ENCODE measurements around the gene POLD2.

Gene POLD2

DNA sequence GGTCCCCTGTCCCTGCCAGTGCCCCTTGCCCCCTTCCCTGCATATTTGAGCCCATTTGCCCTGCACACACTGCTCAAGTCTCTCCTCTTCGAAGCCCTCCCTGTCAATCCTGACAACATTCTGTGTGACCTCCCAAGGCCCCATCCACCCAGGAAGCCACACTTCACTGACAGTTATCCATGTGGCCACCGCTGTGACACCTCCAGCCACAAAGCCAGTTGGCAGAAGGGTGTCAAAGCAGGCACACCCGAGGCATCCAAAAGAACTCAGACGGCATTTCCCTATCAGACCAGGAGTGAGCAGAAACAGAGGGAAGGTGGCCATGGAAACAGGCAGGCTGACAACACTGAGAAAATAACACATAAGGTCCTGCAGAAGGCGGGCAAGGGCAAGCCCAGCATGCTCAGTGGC lies 45.7 kb downstream of the POLD2 start:
- H3K4me1 ChIP-seq (ENCODE audit: control insufficient read depth, low read depth, low read length): no peaks in the 10 kb centered on the region
- H3K27ac ChIP-seq (ENCODE audit: low read length): no peak overlapping the region
- H3K9me3 ChIP-seq (ENCODE audit: control insufficient read depth, low read depth, low read length): no peaks in the 10 kb centered on the region
- no peak overlapping the region for H3K9ac ChIP-seq (ENCODE audit: low read length)
- H3K36me3 ChIP-seq (ENCODE audit: control insufficient read depth, low read depth, low read length): peaks cover 41% of the 10 kb centered on the region
- H3K27me3 ChIP-seq (ENCODE audit: control insufficient read depth, insufficient read depth, low read length): no peaks in the 10 kb centered on the region
- no peak overlapping the region for H3K4me3 ChIP-seq (ENCODE audit: low read length)

DNA sequence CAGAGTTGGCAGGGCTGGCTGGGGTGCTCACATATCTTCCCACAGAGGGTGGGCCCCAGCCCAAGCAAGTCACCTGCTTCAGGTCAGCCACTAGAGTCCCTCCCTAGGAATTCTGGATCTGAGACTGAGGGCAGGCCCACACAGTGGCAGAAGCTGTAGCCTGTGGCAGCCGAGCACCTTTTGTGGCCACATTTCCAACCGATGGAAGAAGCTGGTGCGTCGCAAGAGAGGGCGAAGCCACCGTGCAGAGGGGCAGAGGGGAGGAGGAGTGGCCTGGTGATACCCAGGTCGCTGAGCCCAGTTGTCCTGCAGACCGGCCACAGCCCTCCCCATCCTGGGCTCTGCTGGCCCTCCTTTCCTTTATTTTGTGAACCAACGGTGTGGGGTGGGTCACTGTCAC lies 46.3 kb downstream of the POLD2 start:
- no peaks in the 10 kb centered on the region for H3K4me1 ChIP-seq (ENCODE audit: control insufficient read depth, low read depth, low read length)
- H3K4me3 ChIP-seq (ENCODE audit: low read length): no peak overlapping the region
- H3K27ac ChIP-seq (ENCODE audit: low read length): no peak overlapping the region
- no peaks in the 10 kb centered on the region for H3K9me3 ChIP-seq (ENCODE audit: control insufficient read depth, low read depth, low read length)
- peaks cover 41% of the 10 kb centered on the region for H3K36me3 ChIP-seq (ENCODE audit: control insufficient read depth, low read depth, low read length)
- H3K9ac ChIP-seq (ENCODE audit: low read length): no peak overlapping the region
- H3K27me3 ChIP-seq (ENCODE audit: control insufficient read depth, insufficient read depth, low read length): no peaks in the 10 kb centered on the region

DNA sequence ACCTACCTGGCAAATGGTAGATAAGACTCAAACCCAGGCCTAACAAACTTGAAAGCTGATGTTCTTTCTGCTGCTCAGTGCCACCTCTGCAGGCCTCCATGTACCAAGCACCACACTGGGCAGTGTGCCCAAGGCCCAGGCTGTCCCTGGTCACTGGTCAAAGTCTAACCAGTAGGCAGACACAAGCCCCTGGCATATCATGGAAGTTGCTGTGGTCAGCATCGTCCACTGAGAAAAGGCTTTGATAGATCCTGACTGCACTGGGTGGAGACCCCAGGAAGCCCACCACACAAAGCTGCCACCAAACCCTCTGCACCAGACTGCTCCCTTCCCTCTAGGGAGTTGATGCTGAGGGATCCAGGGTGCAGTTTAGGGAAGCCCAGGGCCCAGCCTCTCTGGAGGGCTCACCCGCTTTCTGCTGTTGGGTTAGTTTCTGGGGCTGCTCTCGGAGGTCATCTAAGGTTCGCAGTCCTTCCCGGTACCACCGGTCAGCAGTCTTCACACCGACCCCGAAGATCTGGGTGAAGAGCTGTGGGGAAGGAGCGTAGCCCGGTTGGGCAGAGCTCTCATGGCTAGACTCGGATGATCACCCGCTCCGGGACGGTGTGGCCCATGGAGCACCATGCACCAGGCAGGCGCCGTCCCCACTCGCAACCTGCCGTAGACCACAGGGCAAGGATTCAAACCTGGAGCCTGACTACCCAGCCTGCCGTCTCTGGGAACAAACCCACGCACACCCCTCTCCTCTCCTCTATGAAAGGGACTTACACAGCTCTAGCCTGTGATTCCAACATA lies 47.0 kb downstream of the POLD2 start:
- Histone ChIP-seq H3K27ac (ENCODE audit: low read length) (no peak overlapping the region), H3K9me3 (ENCODE audit: control insufficient read depth, low read depth, low read length) (no peaks in the 10 kb centered on the region), H3K36me3 (ENCODE audit: control insufficient read depth, low read depth, low read length) (peaks cover 41% of the 10 kb centered on the region), H3K4me3 (ENCODE audit: low read length) (no peak overlapping the region), H3K4me1 (ENCODE audit: control insufficient read depth, low read depth, low read length) (no peaks in the 10 kb centered on the region), H3K27me3 (ENCODE audit: control insufficient read depth, insufficient read depth, low read length) (no peaks in the 10 kb centered on the region), H3K9ac (ENCODE audit: low read length) (no peak overlapping the region)

DNA sequence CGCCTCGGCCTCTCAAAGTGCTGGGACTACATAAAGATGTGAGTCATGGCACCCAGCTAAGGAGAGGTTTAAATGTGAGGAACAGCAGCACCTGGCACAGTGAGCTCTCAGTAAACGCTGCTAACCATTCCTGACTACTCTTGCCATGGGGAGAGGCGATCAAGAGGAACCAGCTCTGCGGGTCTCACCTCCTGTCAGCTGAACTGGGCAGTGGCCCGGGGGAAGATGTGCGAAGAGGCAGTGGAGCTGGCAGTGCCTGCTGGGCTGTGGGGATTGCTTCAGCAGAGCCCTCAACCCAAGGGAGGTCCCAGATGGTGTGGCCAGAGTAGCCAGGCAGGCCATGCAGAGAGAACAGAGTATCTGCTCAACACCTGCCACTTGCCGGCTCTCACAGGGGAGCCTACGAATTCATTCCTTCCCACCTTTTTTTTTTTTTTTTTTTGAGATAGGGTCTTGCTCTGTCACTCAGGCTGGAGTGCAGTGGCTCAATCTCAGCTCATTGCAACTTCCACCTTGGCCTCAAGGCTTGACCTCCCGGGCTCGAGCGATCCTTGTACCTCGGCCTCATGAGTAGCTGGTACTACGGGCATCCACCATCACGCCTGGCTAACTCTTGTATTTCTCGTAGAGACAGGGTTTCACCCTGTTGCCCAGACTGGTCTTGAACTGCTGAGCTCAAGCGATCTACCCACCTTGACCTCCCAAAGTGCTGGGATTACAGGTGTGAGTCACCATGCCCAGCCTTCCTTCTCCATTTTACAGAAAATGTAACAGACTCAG lies 47.9 kb downstream of the POLD2 start:
- no peaks in the 10 kb centered on the region for H3K27me3 ChIP-seq (ENCODE audit: control insufficient read depth, insufficient read depth, low read length)
- no peaks in the 10 kb centered on the region for H3K9me3 ChIP-seq (ENCODE audit: control insufficient read depth, low read depth, low read length)
- no peak overlapping the region for H3K9ac ChIP-seq (ENCODE audit: low read length)
- no peak overlapping the region for H3K4me3 ChIP-seq (ENCODE audit: low read length)
- no peak overlapping the region for H3K27ac ChIP-seq (ENCODE audit: low read length)
- H3K4me1 ChIP-seq (ENCODE audit: control insufficient read depth, low read depth, low read length): no peaks in the 10 kb centered on the region
- peaks cover 41% of the 10 kb centered on the region for H3K36me3 ChIP-seq (ENCODE audit: control insufficient read depth, low read depth, low read length)

DNA sequence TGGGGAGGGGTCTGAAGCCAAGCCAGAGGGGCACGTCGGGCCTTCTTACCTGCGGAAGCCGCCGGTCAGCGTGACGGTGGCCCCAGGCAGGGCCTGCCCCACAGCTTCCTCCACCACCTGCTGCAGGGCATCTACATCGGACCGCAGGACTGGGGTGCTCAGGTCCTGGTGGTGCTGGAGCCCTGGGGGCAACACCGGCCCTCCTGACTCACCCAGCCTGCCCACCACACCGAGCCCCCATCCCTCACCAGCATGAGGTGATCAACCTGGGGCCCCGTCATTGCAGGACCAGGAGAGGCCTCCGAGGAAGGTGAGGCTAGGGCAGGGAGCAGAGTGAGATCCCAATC lies 49.0 kb downstream of the POLD2 start:
- no peaks in the 10 kb centered on the region for H3K4me1 ChIP-seq (ENCODE audit: control insufficient read depth, low read depth, low read length)
- H3K4me3 ChIP-seq (ENCODE audit: low read length): no peak overlapping the region
- no peak overlapping the region for H3K27ac ChIP-seq (ENCODE audit: low read length)
- peaks cover 30% of the 10 kb centered on the region for H3K36me3 ChIP-seq (ENCODE audit: control insufficient read depth, low read depth, low read length)
- no peaks in the 10 kb centered on the region for H3K27me3 ChIP-seq (ENCODE audit: control insufficient read depth, insufficient read depth, low read length)
- no peaks in the 10 kb centered on the region for H3K9me3 ChIP-seq (ENCODE audit: control insufficient read depth, low read depth, low read length)
- no peak overlapping the region for H3K9ac ChIP-seq (ENCODE audit: low read length)

DNA sequence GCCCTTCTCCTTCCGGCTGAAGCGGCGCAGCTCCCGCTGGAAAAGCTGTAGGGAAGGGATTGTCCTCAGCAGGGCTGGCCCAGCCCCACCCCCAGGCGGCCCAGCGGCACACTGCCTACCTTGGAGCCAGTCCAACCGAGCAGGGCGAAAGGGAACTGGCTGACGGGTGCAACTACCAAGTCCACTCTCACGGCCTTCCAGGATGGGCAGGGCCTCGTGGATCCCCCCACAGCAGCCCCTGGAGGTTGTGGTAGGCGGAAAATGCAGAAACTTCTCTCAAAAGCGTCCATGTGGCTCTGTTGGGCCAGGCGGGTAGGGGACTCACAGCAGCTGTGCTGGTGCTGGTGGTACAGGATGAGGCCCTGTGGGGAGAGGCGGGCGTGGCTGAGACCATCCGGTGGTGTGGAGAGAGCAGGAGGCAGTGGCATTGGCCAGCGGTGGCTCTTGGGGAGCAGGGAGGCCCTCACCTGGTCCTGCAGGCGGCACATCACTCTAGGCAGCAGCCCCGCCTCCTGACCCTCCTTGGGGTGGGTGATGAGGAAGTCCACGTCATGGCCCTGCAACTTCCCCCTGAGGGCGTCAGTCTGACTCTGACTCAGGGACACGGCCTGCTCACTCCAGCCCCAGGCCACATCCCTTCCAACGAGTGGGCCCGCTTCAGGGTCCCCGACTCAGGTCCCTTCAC lies 49.5 kb downstream of the POLD2 start:
- H3K36me3 ChIP-seq (ENCODE audit: control insufficient read depth, low read depth, low read length): peaks cover 25% of the 10 kb centered on the region
- H3K4me3 ChIP-seq (ENCODE audit: low read length): no peak overlapping the region
- peaks cover under 1% of the 10 kb centered on the region for H3K27me3 ChIP-seq (ENCODE audit: control insufficient read depth, insufficient read depth, low read length)
- H3K9ac ChIP-seq (ENCODE audit: low read length): no peak overlapping the region
- H3K9me3 ChIP-seq (ENCODE audit: control insufficient read depth, low read depth, low read length): no peaks in the 10 kb centered on the region
- no peaks in the 10 kb centered on the region for H3K4me1 ChIP-seq (ENCODE audit: control insufficient read depth, low read depth, low read length)
- H3K27ac ChIP-seq (ENCODE audit: low read length): no peak overlapping the region

DNA sequence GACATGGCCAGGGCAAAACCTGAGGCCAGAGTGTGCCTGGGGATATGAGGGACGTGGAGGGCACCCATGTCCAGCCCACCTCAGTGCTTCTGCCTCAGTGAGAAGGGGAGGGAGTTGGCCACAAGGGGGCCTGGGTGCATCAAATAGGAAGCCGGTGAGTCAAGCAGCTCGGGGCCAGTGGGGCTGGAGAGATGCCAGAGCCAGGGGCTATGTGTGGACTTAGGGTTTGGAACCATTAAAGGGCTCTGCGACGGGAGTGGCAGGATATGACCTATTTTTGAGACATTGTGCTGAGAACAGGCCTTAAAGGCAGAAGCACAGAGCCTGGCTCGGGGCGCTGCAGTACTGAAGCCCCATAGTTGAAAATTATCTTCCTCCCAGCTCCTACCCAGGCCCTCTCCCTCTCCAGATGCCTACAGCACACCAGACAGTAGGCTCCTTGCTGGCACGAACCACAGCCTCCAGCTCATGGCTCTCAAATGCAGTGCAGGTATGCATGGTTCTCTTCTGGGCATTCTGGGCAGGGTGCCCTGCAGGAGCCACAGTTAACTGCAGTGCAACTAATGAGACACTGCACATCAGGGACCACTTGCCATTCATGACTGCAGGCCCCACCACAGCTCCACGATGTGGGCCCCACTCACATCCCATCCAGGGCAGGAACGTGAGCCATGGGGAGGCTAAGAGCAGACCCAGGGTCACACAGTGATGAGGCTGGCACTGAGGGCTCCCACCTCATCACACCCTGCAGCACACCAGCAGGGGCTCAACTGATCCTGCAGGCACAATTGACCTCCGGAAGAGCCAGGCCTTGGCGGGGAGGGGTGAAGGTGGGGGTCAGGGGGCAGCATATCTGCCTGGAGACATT lies 50.8 kb downstream of the POLD2 start:
- no peaks in the 10 kb centered on the region for H3K4me1 ChIP-seq (ENCODE audit: control insufficient read depth, low read depth, low read length)
- H3K36me3 ChIP-seq (ENCODE audit: control insufficient read depth, low read depth, low read length): peaks cover 14% of the 10 kb centered on the region
- peaks cover 13% of the 10 kb centered on the region for H3K27me3 ChIP-seq (ENCODE audit: control insufficient read depth, insufficient read depth, low read length)
- no peak overlapping the region for H3K9ac ChIP-seq (ENCODE audit: low read length)
- no peaks in the 10 kb centered on the region for H3K9me3 ChIP-seq (ENCODE audit: control insufficient read depth, low read depth, low read length)
- no peak overlapping the region for H3K27ac ChIP-seq (ENCODE audit: low read length)
- no peak overlapping the region for H3K4me3 ChIP-seq (ENCODE audit: low read length)

DNA sequence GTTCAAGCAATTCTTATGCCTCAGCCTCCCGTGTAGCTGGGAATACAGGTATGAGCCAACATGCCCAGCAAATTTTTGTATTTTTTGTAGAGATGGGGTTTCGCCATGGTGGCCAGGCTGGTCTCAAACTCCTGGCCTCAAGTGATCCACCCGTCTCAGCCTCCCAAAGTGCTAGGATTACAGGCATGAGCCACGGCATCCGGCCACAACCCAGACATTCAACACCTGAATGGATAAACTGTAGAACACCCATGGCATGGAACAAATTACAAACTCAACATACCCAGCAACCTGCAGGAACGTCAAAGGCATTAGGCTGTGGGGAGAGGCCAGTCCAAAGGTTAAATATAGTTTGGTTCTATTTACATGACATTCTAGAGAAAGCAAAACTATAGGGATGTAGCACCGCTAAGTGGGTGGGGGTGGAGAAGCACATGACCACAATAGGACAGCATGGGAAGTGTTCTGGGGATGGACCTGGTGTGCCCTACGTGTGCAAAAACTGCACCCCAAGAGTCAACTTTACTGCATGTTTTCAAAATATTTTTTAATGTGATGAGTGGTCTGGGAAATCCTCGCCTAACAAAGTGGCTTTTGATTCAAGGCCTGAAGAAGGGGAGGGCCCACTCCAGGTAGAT lies 51.5 kb downstream of the POLD2 start:
- Histone ChIP-seq H3K36me3 (ENCODE audit: control insufficient read depth, low read depth, low read length) (peaks cover 14% of the 10 kb centered on the region), H3K4me3 (ENCODE audit: low read length) (no peak overlapping the region), H3K27ac (ENCODE audit: low read length) (no peak overlapping the region), H3K27me3 (ENCODE audit: control insufficient read depth, insufficient read depth, low read length) (peaks cover 20% of the 10 kb centered on the region), H3K9ac (ENCODE audit: low read length) (no peak overlapping the region), H3K9me3 (ENCODE audit: control insufficient read depth, low read depth, low read length) (no peaks in the 10 kb centered on the region), H3K4me1 (ENCODE audit: control insufficient read depth, low read depth, low read length) (no peaks in the 10 kb centered on the region)

DNA sequence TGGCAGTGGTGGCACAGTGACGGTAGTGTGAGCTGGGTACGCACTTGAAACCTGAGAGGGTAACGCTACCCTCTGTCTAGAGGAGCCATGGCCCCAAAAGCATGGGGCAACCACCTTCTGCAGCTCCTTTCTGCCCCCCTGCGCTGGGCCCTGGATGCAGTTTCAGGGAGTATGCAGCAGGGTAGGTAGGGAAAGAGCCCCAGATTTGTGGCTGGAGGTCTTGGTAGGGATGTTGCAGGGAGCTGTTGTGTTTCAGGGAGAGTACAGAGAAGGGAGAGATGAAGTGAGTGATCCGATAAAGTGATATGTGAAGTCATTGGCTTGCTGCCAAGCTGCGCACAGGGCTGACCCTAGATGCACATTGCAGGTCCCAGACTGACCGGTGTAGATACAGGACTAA lies 55.3 kb downstream of the POLD2 start:
- Histone ChIP-seq H3K9me3 (ENCODE audit: control insufficient read depth, low read depth, low read length) (no peaks in the 10 kb centered on the region), H3K27me3 (ENCODE audit: control insufficient read depth, insufficient read depth, low read length) (peaks cover 20% of the 10 kb centered on the region), H3K27ac (ENCODE audit: low read length) (no peak overlapping the region)

DNA sequence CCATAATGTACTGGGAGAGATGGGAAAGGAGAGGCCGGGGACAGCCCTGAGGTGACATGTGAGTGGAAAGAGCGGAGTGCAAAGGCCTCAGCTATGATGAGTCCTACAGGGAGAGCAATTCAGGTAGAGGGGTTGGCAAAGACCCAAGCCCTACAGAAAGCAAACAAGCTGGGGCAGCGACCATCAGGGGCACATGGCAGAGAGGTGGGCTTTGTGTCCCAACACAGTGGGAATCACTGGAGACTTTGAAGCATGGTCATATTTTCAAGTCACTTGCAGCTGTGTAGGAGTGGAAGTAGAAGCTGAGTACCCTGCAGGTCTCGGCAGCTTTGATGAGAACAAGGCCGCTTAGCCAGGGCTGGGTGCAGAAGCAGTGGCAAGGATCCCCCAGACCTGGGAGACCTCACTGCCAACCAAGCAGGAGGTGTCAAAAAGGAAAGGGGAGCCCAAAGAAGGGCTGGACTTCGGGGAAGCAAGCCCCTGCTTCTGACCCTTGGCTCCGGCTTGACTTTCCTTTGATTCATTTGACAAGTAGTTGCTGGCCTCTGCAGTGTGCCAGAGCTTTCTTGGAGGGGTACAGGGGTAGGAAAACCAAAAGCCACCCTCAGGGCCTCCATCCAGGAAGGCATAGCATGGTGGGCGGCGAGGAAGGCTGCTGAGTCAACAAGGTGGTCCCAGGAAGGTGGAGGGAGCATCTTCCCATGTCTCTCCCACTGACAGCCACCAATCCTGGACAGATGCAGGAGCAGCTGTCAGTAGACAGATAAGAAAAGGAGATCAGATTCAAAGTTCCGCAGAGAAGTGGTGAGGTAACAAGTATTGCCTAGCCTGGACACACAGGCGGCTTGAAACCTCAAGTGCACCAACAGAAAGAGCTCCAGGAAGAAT lies 56.0 kb downstream of the POLD2 start:
- H3K36me3 ChIP-seq (ENCODE audit: control insufficient read depth, low read depth, low read length): no peaks in the 10 kb centered on the region
- no peak overlapping the region for H3K27ac ChIP-seq (ENCODE audit: low read length)
- H3K9ac ChIP-seq (ENCODE audit: low read length): no peak overlapping the region
- H3K9me3 ChIP-seq (ENCODE audit: control insufficient read depth, low read depth, low read length): no peaks in the 10 kb centered on the region
- peaks cover 20% of the 10 kb centered on the region for H3K27me3 ChIP-seq (ENCODE audit: control insufficient read depth, insufficient read depth, low read length)
- no peak overlapping the region for H3K4me3 ChIP-seq (ENCODE audit: low read length)
- H3K4me1 ChIP-seq (ENCODE audit: control insufficient read depth, low read depth, low read length): peaks cover 26% of the 10 kb centered on the region

More for the DNA sequence above, 55.3 kb downstream of the POLD2 start:
- Histone ChIP-seq H3K36me3 (ENCODE audit: control insufficient read depth, low read depth, low read length) (peaks cover 4% of the 10 kb centered on the region), H3K9ac (ENCODE audit: low read length) (no peak overlapping the region), H3K4me1 (ENCODE audit: control insufficient read depth, low read depth, low read length) (peaks cover 26% of the 10 kb centered on the region), H3K4me3 (ENCODE audit: low read length) (no peak overlapping the region)

Data from iPS-18a (cell line).